GM18498 (cell line): ENCODE data around the gene PCDHA8.
"Not testable (repeated sequence)": the region's sequence is repeated elsewhere in the genome, so short reads cannot be mapped to it uniquely, and the experiment has no call there.

Experiments
- ATAC-seq: cut with Tn5 transposase; IDR thresholded peaks from one replicate; pipeline ENCODE4 v1.9.1; 2021; ENCODE audit warnings: mild to moderate bottlenecking, moderate library complexity; ENCODE audit not compliant: unreplicated experiment

PCDHA8 gene

DNA sequence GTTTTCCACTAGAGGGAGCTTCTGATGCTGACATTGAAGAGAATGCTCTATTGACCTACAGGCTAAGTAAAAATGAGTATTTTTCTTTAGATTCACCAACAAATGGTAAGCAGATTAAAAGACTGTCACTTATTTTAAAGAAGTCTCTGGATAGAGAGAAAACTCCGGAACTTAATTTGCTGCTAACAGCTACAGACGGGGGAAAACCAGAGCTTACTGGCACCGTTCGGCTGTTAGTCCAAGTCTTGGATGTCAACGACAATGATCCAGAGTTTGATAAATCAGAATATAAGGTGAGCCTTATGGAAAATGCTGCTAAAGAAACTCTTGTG lies 28.5 kb downstream of the PCDHA8 start:
- ATAC-seq: no peak

DNA sequence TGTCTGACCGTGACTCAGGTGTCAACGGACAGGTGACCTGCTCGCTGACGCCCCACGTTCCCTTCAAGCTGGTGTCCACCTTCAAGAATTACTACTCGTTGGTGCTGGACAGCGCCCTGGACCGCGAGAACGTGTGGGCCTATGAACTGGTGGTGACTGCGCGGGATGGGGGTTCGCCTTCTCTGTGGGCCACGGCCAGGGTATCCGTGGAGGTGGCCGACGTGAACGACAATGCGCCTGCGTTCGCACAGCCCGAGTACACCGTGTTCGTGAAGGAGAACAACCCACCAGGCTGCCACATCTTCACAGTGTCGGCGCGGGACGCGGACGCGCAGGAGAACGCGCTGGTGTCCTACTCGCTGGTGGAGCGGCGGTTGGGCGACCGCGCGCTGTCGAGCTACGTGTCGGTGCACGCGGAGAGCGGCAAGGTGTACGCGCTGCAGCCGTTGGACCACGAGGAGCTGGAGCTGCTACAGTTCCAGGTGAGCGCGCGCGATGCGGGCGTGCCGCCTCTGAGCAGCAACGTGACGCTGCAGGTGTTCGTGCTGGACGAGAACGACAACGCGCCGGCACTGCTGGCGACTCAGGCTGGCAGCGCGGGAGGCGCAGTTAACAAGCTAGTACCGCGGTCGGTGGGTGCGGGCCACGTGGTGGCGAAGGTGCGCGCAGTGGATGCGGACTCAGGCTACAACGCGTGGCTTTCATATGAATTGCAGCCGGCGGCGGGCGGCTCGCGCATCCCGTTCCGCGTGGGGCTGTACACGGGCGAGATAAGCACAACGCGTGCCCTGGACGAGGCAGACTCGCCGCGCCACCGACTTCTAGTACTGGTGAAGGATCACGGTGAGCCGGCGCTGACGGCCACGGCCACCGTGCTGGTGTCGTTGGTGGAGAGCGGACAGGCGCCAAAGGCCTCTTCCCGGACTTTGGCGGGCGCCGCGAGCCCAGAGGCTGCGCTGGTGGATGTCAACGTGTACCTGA lies 29.5 kb downstream of the PCDHA8 start:
- ATAC-seq: no peak

- no peak for ATAC-seq
Measured at GRCh38 chr5:140875085-140876065, 34.4 kb downstream of the PCDHA8 start, which contains the start of gene PCDHA12. TSS of gene PCDHA12 (plus strand) at chr5:140875308. CDS start at chr5:140875473, 165 bp downstream.

- not testable (repeated sequence) for ATAC-seq
Measured at GRCh38 chr5:140876541-140877261, 35.7 kb downstream of the PCDHA8 start.

- no peak for ATAC-seq
Measured at GRCh38 chr5:140877262-140877581, 36.2 kb downstream of the PCDHA8 start.

GRCh38 chr5:140881889-140882590 lies 41.1 kb downstream of the PCDHA8 start, which contains the start of gene PCDHA13:
TSS of gene PCDHA13 (plus strand) at chr5:140882124. CDS start at chr5:140882269, 145 bp downstream.
- no peak for ATAC-seq

GRCh38 chr5:140882591-140882899 lies 41.6 kb downstream of the PCDHA8 start:
- ATAC-seq: no peak

- ATAC-seq: no peak
Measured at GRCh38 chr5:140883373-140883772, 42.4 kb downstream of the PCDHA8 start.

GRCh38 chr5:140883927-140884697 lies 43.1 kb downstream of the PCDHA8 start:
- no peak for ATAC-seq
